A549 (cell line): ENCODE results near the gene FHIT. TPM values are rescaled to one million over a fixed set of nuclear protein-coding genes. Genes with fewer than 3 reads are reported as not detected.
"Not testable (repeated sequence)": the region's sequence is repeated elsewhere in the genome, so short reads cannot be mapped to it uniquely, and the experiment has no call there.

Experiments
- ATAC-seq, 2 experiments: fragments of 200-7000 bp in 1 of 2; fragments of >200 bp in 1 of 2; cut with Nextera tagmentation in 1 of 2; cut with Tn5 transposase in 1 of 2; 3 replicates each; pipeline versions ENCODE4 v1.8.0 to v1.9.1; 2018 to 2020; ENCODE audit warnings: mild to moderate bottlenecking in 1 of 2, moderate library complexity in 1 of 2
- CTCF ChIA-PET: fragments of 300-600 bp; sonication (Branson Sonifier 250); formaldehyde crosslinking; extraction: SDS; loops from one replicate; lab custom pipeline; 2021; ENCODE audit warnings: antibody characterized with exemption, inconsistent platforms; lab: Yijun Ruan, JAX
- POLR2A ChIA-PET: fragments of 350-600 bp; formaldehyde crosslinking; extraction: SDS; loops from one replicate; lab custom pipeline; 2021; ENCODE audit warnings: antibody characterized with exemption, inconsistent platforms; lab: Yijun Ruan, JAX
- DNase-seq, 2 experiments: peaks; one replicate each; pipeline versions ENCODE4 v3.0.0 to v3.0.0-alpha.2; 2011 to 2016; ENCODE audit warnings: low read depth in 1 of 2, low spot score in 1 of 2
- FAIRE-seq: peaks from 2 replicates; lab custom pipeline; 2011; peaks lifted over from hg19 to GRCh38; lab: Jason Lieb, UNC
- H3K27ac ChIP-seq, 2 experiments: fragments of >200 bp; sonication (Bioruptor Twin); formaldehyde crosslinking; 3 replicates each; pipeline ENCODE4 v1.5.1; 2016 to 2017
- H3K4me1 ChIP-seq: fragments of >200 bp; sonication (Bioruptor Twin); formaldehyde crosslinking; 3 replicates; pipeline ENCODE4 v1.6.1; 2016
- H3K4me2 ChIP-seq: fragments of >200 bp; sonication (Bioruptor Twin); formaldehyde crosslinking; 3 replicates; pipeline ENCODE4 v1.6.1; 2016
- H3K4me3 ChIP-seq: fragments of >200 bp; sonication (Bioruptor Twin); formaldehyde crosslinking; 3 replicates; pipeline ENCODE4 v1.5.1; 2016
- H3K9me3 ChIP-seq: fragments of >200 bp; sonication (Bioruptor Twin); formaldehyde crosslinking; 3 replicates; pipeline ENCODE4 v1.6.1; 2016
- BHLHE40 ChIP-seq: IDR thresholded peaks from 2 replicates; pipeline ENCODE4 v1.6.1; 2012; ENCODE audit warnings: low read depth, low read length, inconsistent platforms
- CHD2 ChIP-seq: fragments of 150-350 bp; IDR thresholded peaks from 2 replicates; pipeline ENCODE4 v1.6.1; 2014; ENCODE audit warnings: low read length; ENCODE audit not compliant: partially characterized antibody
- CHD4 ChIP-seq: fragments of 200-600 bp; sonication (generic); IDR thresholded peaks from 2 replicates; pipeline ENCODE4 v1.6.1; 2016; ENCODE audit warnings: antibody characterized with exemption, mild to moderate bottlenecking, borderline replicate concordance
- EHF ChIP-seq: fragments of 250-450 bp; sonication (Bioruptor Pico); IDR thresholded peaks from 2 replicates; pipeline ENCODE4 v1.5.0; 2020; ENCODE audit warnings: mild to moderate bottlenecking
- ELK1 ChIP-seq: fragments of 150-350 bp; IDR thresholded peaks from 2 replicates; pipeline ENCODE4 v1.6.1; 2014; ENCODE audit warnings: low read depth, mild to moderate bottlenecking, low read length
- ESRRA ChIP-seq: fragments of 150-350 bp; IDR thresholded peaks from 2 replicates; pipeline ENCODE4 v1.6.1; 2014; ENCODE audit warnings: mild to moderate bottlenecking, low read length, borderline replicate concordance
- FOSB ChIP-seq: fragments of 250-450 bp; sonication (Bioruptor Pico); IDR thresholded peaks from 2 replicates; pipeline ENCODE4 v1.5.0; 2020; ENCODE audit warnings: mild to moderate bottlenecking, moderate library complexity
- GATA3 ChIP-seq: IDR thresholded peaks from 2 replicates; pipeline ENCODE4 v1.6.1; 2012; ENCODE audit warnings: borderline replicate concordance
- HOXA7 ChIP-seq: fragments of 250-450 bp; sonication (Bioruptor Pico); IDR thresholded peaks from 2 replicates; pipeline ENCODE4 v1.5.0; 2020; ENCODE audit warnings: mild to moderate bottlenecking, moderate library complexity
- HOXB5 ChIP-seq: fragments of 250-450 bp; sonication (Bioruptor Pico); IDR thresholded peaks from 2 replicates; pipeline ENCODE4 v1.5.0; 2020; ENCODE audit warnings: mild to moderate bottlenecking, moderate library complexity
- JUN ChIP-seq, 2 experiments: fragments of >200 bp; sonication (Bioruptor Twin); formaldehyde crosslinking; IDR thresholded peaks; 2 replicates in 1 of 2; 3 replicates in 1 of 2; pipeline ENCODE4 v1.6.1; 2016 to 2017
- JUNB ChIP-seq: fragments of >200 bp; sonication (Bioruptor Twin); formaldehyde crosslinking; IDR thresholded peaks from 2 replicates; pipeline ENCODE4 v1.6.1; 2016
- KDM5A ChIP-seq: fragments of 200-600 bp; sonication (generic); IDR thresholded peaks from 2 replicates; pipeline ENCODE4 v1.6.1; 2016; ENCODE audit warnings: antibody characterized with exemption, mild to moderate bottlenecking
- NPAS2 ChIP-seq: fragments of 250-450 bp; sonication (Bioruptor Pico); IDR thresholded peaks from 2 replicates; pipeline ENCODE4 v1.8.0; 2022; ENCODE audit warnings: mild to moderate bottlenecking, moderate library complexity, borderline replicate concordance
- PHF8 ChIP-seq: fragments of 200-600 bp; sonication (generic); IDR thresholded peaks from 2 replicates; pipeline ENCODE4 v1.6.1; 2016; ENCODE audit warnings: low read depth, mild to moderate bottlenecking, antibody characterized with exemption, moderate library complexity, borderline replicate concordance
- RCOR1 ChIP-seq: fragments of 150-350 bp; IDR thresholded peaks from 2 replicates; pipeline ENCODE4 v1.6.1; 2014; ENCODE audit warnings: antibody characterized with exemption, low read length, low read depth
- RFX5 ChIP-seq: fragments of 450-650 bp; IDR thresholded peaks from 2 replicates; pipeline ENCODE4 v1.7.1; 2014; ENCODE audit warnings: antibody characterized with exemption, mild to moderate bottlenecking, moderate library complexity
- SMC3 ChIP-seq: fragments of >200 bp; sonication (Bioruptor Twin); formaldehyde crosslinking; IDR thresholded peaks from 3 replicates; pipeline ENCODE4 v1.6.1; 2018; ENCODE audit warnings: inconsistent platforms
- ZC3H11A ChIP-seq: fragments of 450-650 bp; IDR thresholded peaks from 2 replicates; pipeline ENCODE4 v1.6.1; 2014; ENCODE audit warnings: antibody characterized with exemption, mild to moderate bottlenecking
- ZNF302 ChIP-seq: fragments of 250-450 bp; sonication (Bioruptor Pico); IDR thresholded peaks from 2 replicates; pipeline ENCODE4 v1.9.0; 2021; ENCODE audit warnings: inconsistent platforms, mild to moderate bottlenecking, moderate library complexity
- WGBS: methylation state at CpG from one replicate; pipeline ENCODE4 v1.1.6; 2017; ENCODE audit errors: missing lambda C conversion rate; 5-methylcytosine and 5-hydroxymethylcytosine counted together
- polyA plus RNA-seq, 4 experiments: library from polyadenylated mRNA; depleted of rRNA in 3 of 4; stranded (reverse); fragments of >200 nt; fragmentation: RNase III in 1 of 4; extraction: RNeasy Plus Mini Kit Qiagen cat#74134 plus additional on column Dnase treatment in 1 of 4; gene quantifications; 2 replicates in 3 of 4; 3 replicates in 1 of 4; pipeline ENCODE4 v1.2.3, GENCODE V29; 2011 to 2017
- TF ChIP-seq, protein P1 (sequence below): fragments of 200-600 bp; sonication (generic); IDR thresholded peaks from 2 replicates; pipeline ENCODE4 v1.6.1; 2016; ENCODE audit warnings: antibody characterized with exemption, mild to moderate bottlenecking, moderate library complexity
- TF ChIP-seq, protein P2 (sequence below): IDR thresholded peaks from 2 replicates; pipeline ENCODE4 v1.6.1; 2012; ENCODE audit warnings: low read depth, borderline replicate concordance

The FHIT gene
- polyA plus RNA-seq, 2 of the 4 experiments (the other 2 are of a cell fraction): 0.76 to 0.92 TPM

DNA sequence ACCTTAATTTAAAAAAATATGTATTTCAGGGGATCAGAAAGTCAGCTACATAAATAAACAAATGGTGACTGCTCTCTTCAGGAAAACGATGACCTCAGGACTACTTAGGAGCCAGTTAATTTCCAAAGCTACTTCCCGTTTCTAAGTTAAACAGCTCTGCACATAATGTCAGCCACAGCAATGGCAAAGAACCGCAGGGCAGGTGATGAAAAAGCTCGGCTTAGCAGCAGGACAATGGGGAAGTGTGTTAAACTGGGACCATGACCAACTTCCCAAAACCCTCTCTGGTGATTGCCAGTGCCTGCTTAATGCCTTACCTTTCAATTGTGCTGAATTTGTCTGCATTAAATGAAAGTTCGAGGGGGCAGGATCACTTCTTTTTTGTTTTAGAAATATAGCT, 258.9 kb downstream of the FHIT start:
- ChIA-PET CTCF (no interaction called here), POLR2A (no interaction called here)
- Histone ChIP-seq H3K4me2 (no peak overlapping the region), H3K9me3 (no peaks in the 10 kb centered on the region), H3K4me1 (no peaks in the 10 kb centered on the region), H3K27ac (no peak overlapping the region), H3K4me3 (no peak overlapping the region)
- no peak for DNase-seq
- no peak for TF ChIP-seq JUNB
- TF ChIP-seq ZNF302 (CRISPR knock-in tag): no peak
- TF ChIP-seq FOSB (CRISPR knock-in tag): no peak
- TF ChIP-seq ELK1: no peak
- TF ChIP-seq ESRRA: no peak
- 10% methylated on average over 5 of the region's 5 CpGs for WGBS
- no peak for FAIRE-seq
- no peak for ATAC-seq

GRCh38 chr3:60990442-60990730, 260.9 kb downstream of the FHIT start:
- DNase-seq: no peak
- CTCF ChIA-PET: no interaction called here
- 85% methylated on average over 3 of the region's 3 CpGs for WGBS
- TF ChIP-seq GATA3 (no peak), NPAS2 (CRISPR knock-in tag) (no peak), HOXB5 (no peak), BHLHE40 (no peak), RCOR1 (no peak), JUN (IDR thresholded peaks at IDR 0.05) (no peak), JUNB (no peak), CHD4 (no peak)
- TF ChIP-seq, protein P1, sequence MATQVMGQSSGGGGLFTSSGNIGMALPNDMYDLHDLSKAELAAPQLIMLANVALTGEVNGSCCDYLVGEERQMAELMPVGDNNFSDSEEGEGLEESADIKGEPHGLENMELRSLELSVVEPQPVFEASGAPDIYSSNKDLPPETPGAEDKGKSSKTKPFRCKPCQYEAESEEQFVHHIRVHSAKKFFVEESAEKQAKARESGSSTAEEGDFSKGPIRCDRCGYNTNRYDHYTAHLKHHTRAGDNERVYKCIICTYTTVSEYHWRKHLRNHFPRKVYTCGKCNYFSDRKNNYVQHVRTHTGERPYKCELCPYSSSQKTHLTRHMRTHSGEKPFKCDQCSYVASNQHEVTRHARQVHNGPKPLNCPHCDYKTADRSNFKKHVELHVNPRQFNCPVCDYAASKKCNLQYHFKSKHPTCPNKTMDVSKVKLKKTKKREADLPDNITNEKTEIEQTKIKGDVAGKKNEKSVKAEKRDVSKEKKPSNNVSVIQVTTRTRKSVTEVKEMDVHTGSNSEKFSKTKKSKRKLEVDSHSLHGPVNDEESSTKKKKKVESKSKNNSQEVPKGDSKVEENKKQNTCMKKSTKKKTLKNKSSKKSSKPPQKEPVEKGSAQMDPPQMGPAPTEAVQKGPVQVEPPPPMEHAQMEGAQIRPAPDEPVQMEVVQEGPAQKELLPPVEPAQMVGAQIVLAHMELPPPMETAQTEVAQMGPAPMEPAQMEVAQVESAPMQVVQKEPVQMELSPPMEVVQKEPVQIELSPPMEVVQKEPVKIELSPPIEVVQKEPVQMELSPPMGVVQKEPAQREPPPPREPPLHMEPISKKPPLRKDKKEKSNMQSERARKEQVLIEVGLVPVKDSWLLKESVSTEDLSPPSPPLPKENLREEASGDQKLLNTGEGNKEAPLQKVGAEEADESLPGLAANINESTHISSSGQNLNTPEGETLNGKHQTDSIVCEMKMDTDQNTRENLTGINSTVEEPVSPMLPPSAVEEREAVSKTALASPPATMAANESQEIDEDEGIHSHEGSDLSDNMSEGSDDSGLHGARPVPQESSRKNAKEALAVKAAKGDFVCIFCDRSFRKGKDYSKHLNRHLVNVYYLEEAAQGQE: no peak
- TF ChIP-seq, protein P2, sequence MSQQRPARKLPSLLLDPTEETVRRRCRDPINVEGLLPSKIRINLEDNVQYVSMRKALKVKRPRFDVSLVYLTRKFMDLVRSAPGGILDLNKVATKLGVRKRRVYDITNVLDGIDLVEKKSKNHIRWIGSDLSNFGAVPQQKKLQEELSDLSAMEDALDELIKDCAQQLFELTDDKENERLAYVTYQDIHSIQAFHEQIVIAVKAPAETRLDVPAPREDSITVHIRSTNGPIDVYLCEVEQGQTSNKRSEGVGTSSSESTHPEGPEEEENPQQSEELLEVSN: no peak
- TF ChIP-seq, all 56 proteins: peak for 0
- Histone ChIP-seq H3K27ac (no peak overlapping the region), H3K4me2 (no peak overlapping the region), H3K4me1 (no peaks in the 10 kb centered on the region), H3K4me3 (no peak overlapping the region), H3K9me3 (no peaks in the 10 kb centered on the region)
- no peak for FAIRE-seq
- POLR2A ChIA-PET: no interaction called here
- no peak for ATAC-seq

GRCh38 chr3:60989626-60990441, 261.4 kb downstream of the FHIT start:
- FAIRE-seq (no peak), ATAC-seq (no peak), DNase-seq (no peak)
- CTCF ChIA-PET: no interaction called here
- no peak overlapping the region for H3K4me2 ChIP-seq
- no peaks in the 10 kb centered on the region for H3K4me1 ChIP-seq
- no peak overlapping the region for H3K27ac ChIP-seq
- H3K9me3 ChIP-seq: no peaks in the 10 kb centered on the region
- POLR2A ChIA-PET: no interaction called here
- no peak for TF ChIP-seq PHF8
- no peak for TF ChIP-seq CHD2
- no peak for TF ChIP-seq EHF (CRISPR knock-in tag)
- TF ChIP-seq HOXB5: no peak
- TF ChIP-seq ZC3H11A: no peak
- no peak for TF ChIP-seq RFX5
- no peak for TF ChIP-seq HOXA7 (CRISPR knock-in tag)
- TF ChIP-seq RCOR1: no peak
- TF ChIP-seq KDM5A: no peak
- TF ChIP-seq, protein P1: no peak
- no peak for TF ChIP-seq SMC3
- H3K4me3 ChIP-seq: no peak overlapping the region
- 35% methylated on average over 11 of the region's 11 CpGs for WGBS

DNA sequence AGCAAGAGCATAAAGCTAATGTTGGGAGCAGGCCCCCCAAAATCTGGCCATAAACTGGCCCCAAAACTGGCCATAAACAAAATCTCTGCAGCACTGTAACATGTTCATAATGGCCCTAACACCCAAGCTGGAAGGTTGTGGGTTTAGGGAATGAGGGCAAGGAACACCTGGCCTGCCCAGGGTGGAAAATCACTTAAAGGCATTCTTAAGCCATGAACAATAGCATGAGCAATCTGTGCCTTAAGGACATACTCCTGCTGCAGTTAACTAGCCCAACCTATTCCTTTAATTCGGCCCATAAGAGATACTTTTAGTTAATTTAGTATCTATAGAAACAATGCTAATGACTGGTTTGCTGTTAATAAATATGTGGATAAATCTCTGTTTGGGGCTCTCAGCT, 264.1 kb downstream of the FHIT start:
- H3K4me2 ChIP-seq, FAIRE-seq, H3K27ac ChIP-seq, CTCF ChIA-PET, H3K4me1 ChIP-seq, DNase-seq, H3K9me3 ChIP-seq, H3K4me3 ChIP-seq, POLR2A ChIA-PET, ATAC-seq: not testable (repeated sequence)
- WGBS: 0% methylated on average over 1 of the region's 1 CpG
